A549 (cell line): ENCODE results near the gene NANS. TPM values are rescaled to one million over a fixed set of nuclear protein-coding genes. Genes with fewer than 3 reads are reported as not detected.

Experiments used
- ATAC-seq, 2 experiments: fragments of 200-7000 bp in 1 of 2; fragments of >200 bp in 1 of 2; cut with Nextera tagmentation in 1 of 2; cut with Tn5 transposase in 1 of 2; 3 replicates each; pipeline versions ENCODE4 v1.8.0 to v1.9.1; 2018 to 2020; ENCODE audit warnings: mild to moderate bottlenecking in 1 of 2, moderate library complexity in 1 of 2
- CTCF ChIA-PET: fragments of 300-600 bp; sonication (Branson Sonifier 250); formaldehyde crosslinking; extraction: SDS; loops from one replicate; lab custom pipeline; 2021; ENCODE audit warnings: antibody characterized with exemption, inconsistent platforms; lab: Yijun Ruan, JAX
- POLR2A ChIA-PET: fragments of 350-600 bp; formaldehyde crosslinking; extraction: SDS; loops from one replicate; lab custom pipeline; 2021; ENCODE audit warnings: antibody characterized with exemption, inconsistent platforms; lab: Yijun Ruan, JAX
- DNase-seq, 2 experiments: peaks; one replicate each; pipeline versions ENCODE4 v3.0.0 to v3.0.0-alpha.2; 2011 to 2016; ENCODE audit warnings: low read depth in 1 of 2, low spot score in 1 of 2
- FAIRE-seq: peaks from 2 replicates; lab custom pipeline; 2011; peaks lifted over from hg19 to GRCh38; lab: Jason Lieb, UNC
- H3K27ac ChIP-seq, 2 experiments: fragments of >200 bp; sonication (Bioruptor Twin); formaldehyde crosslinking; 3 replicates each; pipeline ENCODE4 v1.5.1; 2016 to 2017
- H3K4me1 ChIP-seq: fragments of >200 bp; sonication (Bioruptor Twin); formaldehyde crosslinking; 3 replicates; pipeline ENCODE4 v1.6.1; 2016
- H3K4me2 ChIP-seq: fragments of >200 bp; sonication (Bioruptor Twin); formaldehyde crosslinking; 3 replicates; pipeline ENCODE4 v1.6.1; 2016
- H3K4me3 ChIP-seq: fragments of >200 bp; sonication (Bioruptor Twin); formaldehyde crosslinking; 3 replicates; pipeline ENCODE4 v1.5.1; 2016
- H3K9me3 ChIP-seq: fragments of >200 bp; sonication (Bioruptor Twin); formaldehyde crosslinking; 3 replicates; pipeline ENCODE4 v1.6.1; 2016
- BCL3 ChIP-seq: fragments of >200 bp; sonication (Bioruptor Twin); formaldehyde crosslinking; IDR thresholded peaks from 3 replicates; pipeline ENCODE4 v1.6.1; 2016
- CBX8 ChIP-seq: fragments of 200-600 bp; sonication (generic); IDR thresholded peaks from 2 replicates; pipeline ENCODE4 v1.6.1; 2016
- CHD4 ChIP-seq: fragments of 200-600 bp; sonication (generic); IDR thresholded peaks from 2 replicates; pipeline ENCODE4 v1.6.1; 2016; ENCODE audit warnings: antibody characterized with exemption, mild to moderate bottlenecking, borderline replicate concordance
- CTCF ChIP-seq: fragments of >200 bp; sonication (Bioruptor Twin); formaldehyde crosslinking; IDR thresholded peaks from 3 replicates; pipeline ENCODE4 v1.5.1; 2016
- EHMT2 ChIP-seq: fragments of 200-600 bp; sonication (generic); IDR thresholded peaks from 2 replicates; pipeline ENCODE4 v1.6.1; 2016; ENCODE audit warnings: antibody characterized with exemption, low read depth, mild to moderate bottlenecking, moderate library complexity
- EP300 ChIP-seq, 2 experiments: fragments of >200 bp; sonication (Bioruptor Twin); formaldehyde crosslinking; IDR thresholded peaks; 2 replicates in 1 of 2; 3 replicates in 1 of 2; pipeline ENCODE4 v1.6.1; 2016 to 2017
- ESRRA ChIP-seq: fragments of 150-350 bp; IDR thresholded peaks from 2 replicates; pipeline ENCODE4 v1.6.1; 2014; ENCODE audit warnings: mild to moderate bottlenecking, low read length, borderline replicate concordance
- FOSL2 ChIP-seq, 2 experiments: fragments of 450-650 bp in 1 of 2; fragments of >200 bp in 1 of 2; sonication (Bioruptor Twin) in 1 of 2; formaldehyde crosslinking; IDR thresholded peaks; 2 replicates each; pipeline versions ENCODE4 v1.5.0 to v1.6.1; 2016 to 2020; ENCODE audit warnings: mild to moderate bottlenecking in 1 of 2, moderate library complexity in 1 of 2
- GATA3 ChIP-seq: IDR thresholded peaks from 2 replicates; pipeline ENCODE4 v1.6.1; 2012; ENCODE audit warnings: borderline replicate concordance
- HDAC2 ChIP-seq: fragments of 200-600 bp; sonication (generic); IDR thresholded peaks from 2 replicates; pipeline ENCODE4 v1.6.1; 2016
- HES2 ChIP-seq: fragments of >200 bp; sonication (Bioruptor Twin); formaldehyde crosslinking; IDR thresholded peaks from 2 replicates; pipeline ENCODE4 v1.6.1; 2016
- HOXA7 ChIP-seq: fragments of 250-450 bp; sonication (Bioruptor Pico); IDR thresholded peaks from 2 replicates; pipeline ENCODE4 v1.5.0; 2020; ENCODE audit warnings: mild to moderate bottlenecking, moderate library complexity
- HOXB13 ChIP-seq: fragments of 250-450 bp; sonication (Bioruptor Pico); IDR thresholded peaks from 2 replicates; pipeline ENCODE4 v1.5.0; 2020; ENCODE audit warnings: low read depth, mild to moderate bottlenecking, moderate library complexity
- JUN ChIP-seq, 2 experiments: fragments of >200 bp; sonication (Bioruptor Twin); formaldehyde crosslinking; IDR thresholded peaks; 2 replicates in 1 of 2; 3 replicates in 1 of 2; pipeline ENCODE4 v1.6.1; 2016 to 2017
- KDM1A ChIP-seq: fragments of 200-600 bp; sonication (generic); IDR thresholded peaks from 2 replicates; pipeline ENCODE4 v1.6.1; 2016; ENCODE audit warnings: low read depth, mild to moderate bottlenecking
- MAX ChIP-seq: IDR thresholded peaks from 2 replicates; pipeline ENCODE4 v1.6.1; 2012
- MAZ ChIP-seq: fragments of 150-350 bp; IDR thresholded peaks from 2 replicates; pipeline ENCODE4 v1.6.1; 2014; ENCODE audit warnings: antibody characterized with exemption, low read depth, low read length, borderline replicate concordance
- RAD21 ChIP-seq, 2 experiments: fragments of >200 bp in 1 of 2; sonication (Bioruptor Twin) in 1 of 2; formaldehyde crosslinking in 1 of 2; IDR thresholded peaks in 1 of 2; conservative IDR thresholded peaks in 1 of 2; 2 replicates in 1 of 2; 3 replicates in 1 of 2; pipeline ENCODE4 v1.6.1; 2012 to 2018; ENCODE audit warnings: inconsistent platforms in 1 of 2
- RCOR1 ChIP-seq: fragments of 150-350 bp; IDR thresholded peaks from 2 replicates; pipeline ENCODE4 v1.6.1; 2014; ENCODE audit warnings: antibody characterized with exemption, low read length, low read depth
- REST ChIP-seq: fragments of 200-600 bp; sonication (generic); IDR thresholded peaks from 2 replicates; pipeline ENCODE4 v1.6.1; 2016; ENCODE audit warnings: antibody characterized with exemption, mild to moderate bottlenecking, moderate library complexity
- SMC3 ChIP-seq: fragments of >200 bp; sonication (Bioruptor Twin); formaldehyde crosslinking; IDR thresholded peaks from 3 replicates; pipeline ENCODE4 v1.6.1; 2018; ENCODE audit warnings: inconsistent platforms
- SREBF2 ChIP-seq: fragments of 450-650 bp; IDR thresholded peaks from 2 replicates; pipeline ENCODE4 v1.6.1; 2014; ENCODE audit warnings: mild to moderate bottlenecking, moderate library complexity
- TFCP2L1 ChIP-seq: fragments of 250-450 bp; sonication (Bioruptor Pico); IDR thresholded peaks from 2 replicates; pipeline ENCODE4 v1.5.0; 2021; ENCODE audit warnings: mild to moderate bottlenecking
- TP53 ChIP-seq: fragments of 250-450 bp; sonication (Bioruptor Pico); IDR thresholded peaks from 2 replicates; pipeline ENCODE4 v1.5.0; 2021; ENCODE audit warnings: mild to moderate bottlenecking, moderate library complexity
- ZC3H11A ChIP-seq: fragments of 450-650 bp; IDR thresholded peaks from 2 replicates; pipeline ENCODE4 v1.6.1; 2014; ENCODE audit warnings: antibody characterized with exemption, mild to moderate bottlenecking
- ZFP36 ChIP-seq: fragments of 450-650 bp; IDR thresholded peaks from 2 replicates; pipeline ENCODE4 v1.6.1; 2014; ENCODE audit warnings: borderline replicate concordance; ENCODE audit not compliant: partially characterized antibody
- ZNF302 ChIP-seq: fragments of 250-450 bp; sonication (Bioruptor Pico); IDR thresholded peaks from 2 replicates; pipeline ENCODE4 v1.9.0; 2021; ENCODE audit warnings: inconsistent platforms, mild to moderate bottlenecking, moderate library complexity
- ZSCAN20 ChIP-seq: fragments of 250-450 bp; sonication (Bioruptor Pico); IDR thresholded peaks from 2 replicates; pipeline ENCODE4 v1.8.0; 2022; ENCODE audit warnings: mild to moderate bottlenecking, moderate library complexity
- WGBS: methylation state at CpG from one replicate; pipeline ENCODE4 v1.1.6; 2017; ENCODE audit errors: missing lambda C conversion rate; 5-methylcytosine and 5-hydroxymethylcytosine counted together
- polyA plus RNA-seq, 4 experiments: library from polyadenylated mRNA; depleted of rRNA in 3 of 4; stranded (reverse); fragments of >200 nt; fragmentation: RNase III in 1 of 4; extraction: RNeasy Plus Mini Kit Qiagen cat#74134 plus additional on column Dnase treatment in 1 of 4; gene quantifications; 2 replicates in 3 of 4; 3 replicates in 1 of 4; pipeline ENCODE4 v1.2.3, GENCODE V29; 2011 to 2017

Gene NANS
- polyA plus RNA-seq, 2 of the 4 experiments (the other 2 are of a cell fraction): 56.8 to 70.2 TPM

- CTCF ChIA-PET: interaction anchor here (0.8 to 4.3 kb wide), 6 partner anchors 11 to 734 kb away, joined by 3 to 84 read pairs (median 4); partner anchors contain the start of gene NANS
- no peak for ATAC-seq
- TF ChIP-seq KDM1A: no peak
- no peak for TF ChIP-seq SREBF2
- no peak for TF ChIP-seq RCOR1
- TF ChIP-seq HES2: no peak
- TF ChIP-seq ESRRA: no peak
- no peak for TF ChIP-seq ZC3H11A
- no peak for TF ChIP-seq JUN (IDR thresholded peaks at IDR 0.05)
- no peak for TF ChIP-seq HDAC2
- no peak for TF ChIP-seq REST
- no peak for TF ChIP-seq EP300 (IDR thresholded peaks at IDR 0.05)
- no peak for TF ChIP-seq HOXB13 (CRISPR knock-in tag)
- no peak for TF ChIP-seq FOSL2 (IDR thresholded peaks at IDR 0.05)
- no peak for TF ChIP-seq FOSL2 (CRISPR knock-in tag; IDR thresholded peaks at IDR 0.05)
- no peak for TF ChIP-seq GATA3
- no peak for TF ChIP-seq BCL3
- TF ChIP-seq MAX: no peak
- POLR2A ChIA-PET: interaction anchor here (1.7 kb wide), 1 partner anchor 15 kb away, joined by 7 read pairs; the partner anchor contains the start of gene NANS
- Histone ChIP-seq H3K4me1 (peaks cover 28% of the 10 kb centered on the region), H3K9me3 (no peaks in the 10 kb centered on the region), H3K4me2 (no peak overlapping the region), H3K4me3 (no peak overlapping the region), H3K27ac (no peak overlapping the region)
- FAIRE-seq: no peak
- 92% methylated on average over 8 of the region's 9 CpGs for WGBS
- no peak for DNase-seq
These were observed 15.2 kb downstream of the NANS start for GRCh38 chr9:98071737-98072136.

- ChIA-PET POLR2A (interaction anchor here (0.9 kb wide), 1 partner anchor 181 kb away, joined by 3 read pairs; the partner anchor contains the start of gene TBC1D2), CTCF (interaction anchor here (0.6 to 4.3 kb wide), 44 partner anchors 8 to 1008 kb away, joined by 3 to 84 read pairs (median 4); partner anchors contain the start of genes CORO2A, NANS and TBC1D2)
- 14% methylated on average over 13 of the region's 13 CpGs for WGBS
- H3K27ac ChIP-seq: peak overlapping the region; percentile 54 to 70; a peak in 5 of 6 replicates
- peak overlapping the region; percentile 38 for H3K4me2 ChIP-seq
- peak; percentile 72 to 81 for ATAC-seq
- peaks cover 28% of the 10 kb centered on the region for H3K4me1 ChIP-seq
- H3K9me3 ChIP-seq: no peaks in the 10 kb centered on the region
- FAIRE-seq: no peak
- no peak overlapping the region for H3K4me3 ChIP-seq
- peak; percentile 55 to 65 for DNase-seq
- TF ChIP-seq EHMT2 (no peak), RAD21 (conservative IDR thresholded peaks at IDR 0.05 in 1 of 2, IDR thresholded peaks at IDR 0.05 in 1 of 2) (peak; percentile 82 to 86), TP53 (CRISPR knock-in tag) (no peak), HOXB13 (CRISPR knock-in tag) (no peak), ZFP36 (no peak), CHD4 (no peak), CBX8 (no peak), SMC3 (peak; percentile 73), HOXA7 (CRISPR knock-in tag) (no peak), TFCP2L1 (CRISPR knock-in tag) (no peak), CTCF (peak; percentile 91), HDAC2 (no peak), ZSCAN20 (CRISPR knock-in tag) (no peak), ZNF302 (CRISPR knock-in tag) (no peak), JUN (IDR thresholded peaks at IDR 0.05) (no peak), MAX (no peak), MAZ (no peak), RCOR1 (no peak)
These were observed 17.8 kb downstream of the NANS start for GRCh38 chr9:98074115-98074990.
